Smooth muscle cell (in vitro differentiated cells): ENCODE data around the gene PLEKHB1. TPM values are rescaled to one million over a fixed set of nuclear protein-coding genes. Genes with fewer than 3 reads are reported as not detected.

ENCODE experiments used
- DNase-seq: peaks from one replicate; lab custom pipeline; 2025; ENCODE audit not compliant: unreplicated experiment; lab: John Stamatoyannopoulos, UW
- H2AFZ ChIP-seq: fragments of 200-600 bp; sonication (generic); 2 replicates; pipeline ENCODE4 v1.6.0; 2016; ENCODE audit warnings: antibody characterized with exemption, low read depth, mild to moderate bottlenecking
- H3F3A ChIP-seq: fragments of 200-600 bp; sonication (generic); 2 replicates; pipeline ENCODE4 v1.6.0; 2017; ENCODE audit warnings: antibody characterized with exemption, low read depth
- H3K27ac ChIP-seq: fragments of 200-600 bp; sonication (generic); 2 replicates; pipeline ENCODE4 v1.5.1; 2016; ENCODE audit warnings: low read depth, mild to moderate bottlenecking
- H3K27me3 ChIP-seq: fragments of 200-600 bp; sonication (generic); 2 replicates; pipeline ENCODE4 v1.6.1; 2016; ENCODE audit warnings: low read depth, mild to moderate bottlenecking
- H3K36me3 ChIP-seq: fragments of 200-600 bp; sonication (generic); 2 replicates; pipeline ENCODE4 v1.5.1; 2016; ENCODE audit warnings: low read depth
- H3K4me1 ChIP-seq: fragments of 200-600 bp; sonication (generic); 2 replicates; pipeline ENCODE4 v1.5.1; 2016; ENCODE audit warnings: low read depth
- H3K4me2 ChIP-seq: fragments of 200-600 bp; sonication (generic); 2 replicates; pipeline ENCODE4 v1.6.0; 2016; ENCODE audit warnings: mild to moderate bottlenecking
- H3K4me3 ChIP-seq: fragments of 200-600 bp; sonication (generic); 2 replicates; pipeline ENCODE4 v1.5.1; 2016; ENCODE audit warnings: mild to moderate bottlenecking
- H3K79me2 ChIP-seq: fragments of 200-600 bp; sonication (generic); 2 replicates; pipeline ENCODE4 v1.6.0; 2016; ENCODE audit warnings: low read depth, mild to moderate bottlenecking
- H3K9ac ChIP-seq: fragments of 200-600 bp; sonication (generic); 2 replicates; pipeline ENCODE4 v1.6.0; 2016; ENCODE audit warnings: low read depth
- H3K9me3 ChIP-seq: fragments of 200-600 bp; sonication (generic); replicated peaks from 2 replicates; pipeline ENCODE4 v1.5.1; 2016; ENCODE audit warnings: low read depth
- H4K20me1 ChIP-seq: fragments of 200-600 bp; sonication (generic); 2 replicates; pipeline ENCODE4 v1.6.0; 2016; ENCODE audit warnings: low read depth
- WGBS: methylation state at CpG from one replicate; pipeline ENCODE4 v1.1.7; 2016; ENCODE audit warnings: low lambda C conversion rate; 5-methylcytosine and 5-hydroxymethylcytosine counted together
- polyA plus RNA-seq: library from polyadenylated mRNA; unstranded; fragments of >200 nt; fragmentation: Nextera tagmentation; extraction: Ambion mirVana; gene quantifications from 2 replicates; pipeline ENCODE4 v1.2.1, GENCODE V29; 2016
- total RNA-seq: library from RNA; depleted of rRNA; stranded (reverse); fragments of >200 nt; gene quantifications from 2 replicates; pipeline ENCODE4 v1.2.3, GENCODE V29; 2014
- TF ChIP-seq, protein P1 (sequence below): fragments of 200-600 bp; sonication (generic); IDR thresholded peaks from 2 replicates; pipeline ENCODE4 v1.5.1; 2017; ENCODE audit warnings: borderline replicate concordance, mild to moderate bottlenecking, antibody characterized with exemption; ENCODE audit not compliant: insufficient read depth, poor library complexity, severe bottlenecking

PLEKHB1 gene
- total and polyA plus RNA-seq, 2 experiments from 2014 or later, result 0.22 to 2.5 TPM

- no peak overlapping the region for H2AFZ ChIP-seq
- no peaks in the 10 kb centered on the region for H3K36me3 ChIP-seq
- H3K9ac ChIP-seq, result no peak overlapping the region
- H3K4me2 ChIP-seq, result no peak overlapping the region
- no peaks in the 10 kb centered on the region for H3K9me3 ChIP-seq
- no peak overlapping the region for H3K27ac ChIP-seq
- WGBS, result 96% methylated on average over 3 of the region's 3 CpGs
- DNase-seq, result no peak
- H3K27me3 ChIP-seq, result no peaks in the 10 kb centered on the region
- H3K79me2 ChIP-seq, result no peaks in the 10 kb centered on the region
- TF ChIP-seq, protein P1, sequence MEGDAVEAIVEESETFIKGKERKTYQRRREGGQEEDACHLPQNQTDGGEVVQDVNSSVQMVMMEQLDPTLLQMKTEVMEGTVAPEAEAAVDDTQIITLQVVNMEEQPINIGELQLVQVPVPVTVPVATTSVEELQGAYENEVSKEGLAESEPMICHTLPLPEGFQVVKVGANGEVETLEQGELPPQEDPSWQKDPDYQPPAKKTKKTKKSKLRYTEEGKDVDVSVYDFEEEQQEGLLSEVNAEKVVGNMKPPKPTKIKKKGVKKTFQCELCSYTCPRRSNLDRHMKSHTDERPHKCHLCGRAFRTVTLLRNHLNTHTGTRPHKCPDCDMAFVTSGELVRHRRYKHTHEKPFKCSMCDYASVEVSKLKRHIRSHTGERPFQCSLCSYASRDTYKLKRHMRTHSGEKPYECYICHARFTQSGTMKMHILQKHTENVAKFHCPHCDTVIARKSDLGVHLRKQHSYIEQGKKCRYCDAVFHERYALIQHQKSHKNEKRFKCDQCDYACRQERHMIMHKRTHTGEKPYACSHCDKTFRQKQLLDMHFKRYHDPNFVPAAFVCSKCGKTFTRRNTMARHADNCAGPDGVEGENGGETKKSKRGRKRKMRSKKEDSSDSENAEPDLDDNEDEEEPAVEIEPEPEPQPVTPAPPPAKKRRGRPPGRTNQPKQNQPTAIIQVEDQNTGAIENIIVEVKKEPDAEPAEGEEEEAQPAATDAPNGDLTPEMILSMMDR, result no peak
- H3K4me1 ChIP-seq, result no peaks in the 10 kb centered on the region
- no peaks in the 10 kb centered on the region for H4K20me1 ChIP-seq
- no peak overlapping the region for H3K4me3 ChIP-seq
- no peaks in the 10 kb centered on the region for H3F3A ChIP-seq
These were observed 16.2 kb downstream of the PLEKHB1 start for GRCh38 chr11:73662445-73663157.

- H3K79me2 ChIP-seq, result no peaks in the 10 kb centered on the region
- 91% methylated on average over 3 of the region's 3 CpGs for WGBS
- no peak overlapping the region for H3K9ac ChIP-seq
- no peaks in the 10 kb centered on the region for H3F3A ChIP-seq
- no peaks in the 10 kb centered on the region for H3K4me1 ChIP-seq
- no peak overlapping the region for H3K4me2 ChIP-seq
- no peaks in the 10 kb centered on the region for H3K36me3 ChIP-seq
- no peaks in the 10 kb centered on the region for H3K9me3 ChIP-seq
- no peaks in the 10 kb centered on the region for H4K20me1 ChIP-seq
- H3K27me3 ChIP-seq, result no peaks in the 10 kb centered on the region
- TF ChIP-seq, protein P1, result no peak
- H3K27ac ChIP-seq, result no peak overlapping the region
- H2AFZ ChIP-seq, result no peak overlapping the region
- no peak for DNase-seq
- no peak overlapping the region for H3K4me3 ChIP-seq
These were observed 17.5 kb downstream of the PLEKHB1 start for GRCh38 chr11:73663604-73664495.

- TF ChIP-seq, protein P1, result no peak
- Histone ChIP-seq H3K27me3 (no peaks in the 10 kb centered on the region), H3K4me3 (no peak overlapping the region), H2AFZ (no peak overlapping the region), H3K9ac (no peak overlapping the region), H3K79me2 (no peaks in the 10 kb centered on the region), H3K4me1 (no peaks in the 10 kb centered on the region), H4K20me1 (no peaks in the 10 kb centered on the region), H3K4me2 (no peak overlapping the region), H3K27ac (no peak overlapping the region), H3K9me3 (no peaks in the 10 kb centered on the region), H3K36me3 (no peaks in the 10 kb centered on the region), H3F3A (no peaks in the 10 kb centered on the region)
- DNase-seq, result no peak
These were observed 18.5 kb downstream of the PLEKHB1 start for GRCh38 chr11:73664877-73665276.
